Prostate gland (tissue), 2 donors: ENCODE results near the gene GSG1L.

Experiments used
- CTCF ChIP-seq, 4 experiments: fragments of 200-600 bp in 2 of 4; fragments of 450-650 bp in 2 of 4; sonication (generic) in 2 of 4; IDR thresholded peaks; 1 replicate in 3 of 4; 2 replicates in 1 of 4; pipeline ENCODE4 v1.5.1; 2016 to 2019; ENCODE audit warnings: antibody characterized with exemption in 4 of 4, mild to moderate bottlenecking in 2 of 4, moderate library complexity in 2 of 4
- POLR2A ChIP-seq: fragments of 450-650 bp; IDR thresholded peaks from one replicate; pipeline ENCODE4 v1.6.1; 2016; ENCODE audit warnings: antibody characterized with exemption, mild to moderate bottlenecking

GRCh38 chr16:27769561-27770255 is 293.8 kb downstream of the GSG1L start:
- TF ChIP-seq CTCF (IDR thresholded peaks at IDR 0.05): no peak
- TF ChIP-seq POLR2A: no peak
